Caco-2 (cell line): ENCODE data around the gene ZNF529. TPM values are rescaled to one million over a fixed set of nuclear protein-coding genes. Genes with fewer than 3 reads are reported as not detected.
"Not testable (repeated sequence)": the region's sequence is repeated elsewhere in the genome, so short reads cannot be mapped to it uniquely, and the experiment has no call there.

Experiments
- BruUV-seq: library from RNA; stranded (reverse); fragments of 400-500 nt; replicated peaks from 2 replicates; lab custom pipeline; 2021; lab: Mats Ljungman, UMichigan
- CTCF ChIA-PET: fragments of 300-600 bp; sonication (Branson Sonifier 250); formaldehyde crosslinking; loops from one replicate; lab custom pipeline; 2022; ENCODE audit warnings: antibody characterized with exemption; lab: Charles Lee
- POLR2A ChIA-PET: fragments of 300-600 bp; sonication (Branson Sonifier 250); formaldehyde crosslinking; loops from one replicate; lab custom pipeline; 2022; ENCODE audit warnings: antibody characterized with exemption; lab: Charles Lee
- DNase-seq, 2 experiments: peaks; one replicate each; pipeline versions ENCODE4 v3.0.0 to v3.0.0-alpha.2; 2020 to 2022
- H3K27me3 ChIP-seq: replicated peaks from 2 replicates; pipeline ENCODE4 v1.6.0; 2011; ENCODE audit warnings: low read length; ENCODE audit not compliant: control insufficient read depth, insufficient read depth
- H3K36me3 ChIP-seq: 2 replicates; pipeline ENCODE4 v1.5.1; 2011; ENCODE audit warnings: low read length; ENCODE audit not compliant: control insufficient read depth, insufficient read depth
- H3K4me1 ChIP-seq: fragments of 250-450 bp; sonication (Bioruptor Pico); 2 replicates; pipeline ENCODE4 v1.5.1; 2020; ENCODE audit warnings: mild to moderate bottlenecking
- H3K4me3 ChIP-seq: 2 replicates; pipeline ENCODE4 v1.5.1; 2011; ENCODE audit warnings: low read depth, mild to moderate bottlenecking, control low read depth, low read length
- H3K9me3 ChIP-seq: fragments of 250-450 bp; sonication (Bioruptor Pico); 2 replicates; pipeline ENCODE4 v1.5.1; 2020; ENCODE audit warnings: mild to moderate bottlenecking, moderate library complexity
- H3K27ac Mint-ChIP-seq: one replicate; pipeline ENCODE4 v1.8.0; 2022; ENCODE audit warnings: mixed read lengths; ENCODE audit not compliant: unreplicated experiment
- H3K27me3 Mint-ChIP-seq: one replicate; pipeline ENCODE4 v1.8.0; 2022; ENCODE audit warnings: mixed read lengths; ENCODE audit not compliant: insufficient read depth, unreplicated experiment
- H3K36me3 Mint-ChIP-seq: one replicate; pipeline ENCODE4 v1.8.0; 2022; ENCODE audit warnings: mild to moderate bottlenecking, mixed read lengths; ENCODE audit not compliant: insufficient read depth, unreplicated experiment
- H3K4me1 Mint-ChIP-seq: one replicate; pipeline ENCODE4 v1.8.0; 2022; ENCODE audit warnings: low read depth, mixed read lengths; ENCODE audit not compliant: unreplicated experiment
- H3K4me3 Mint-ChIP-seq: one replicate; pipeline ENCODE4 v1.8.0; 2022; ENCODE audit warnings: mild to moderate bottlenecking, moderate library complexity, mixed read lengths; ENCODE audit not compliant: unreplicated experiment
- H3K9me3 Mint-ChIP-seq: one replicate; pipeline ENCODE4 v1.8.0; 2022; ENCODE audit warnings: mixed read lengths; ENCODE audit not compliant: unreplicated experiment
- intact Hi-C: fragments of 100-400 bp; cut with micrococcal nuclease; formaldehyde crosslinking; loops from one replicate; pipeline ENCODE4 v1.10.0; 2022; ENCODE audit not compliant: unreplicated experiment
- total RNA-seq: library from RNA; stranded (reverse); gene quantifications from 2 replicates; pipeline ENCODE4 v1.2.3, GENCODE V29; 2022
- TF ChIP-seq, protein P1 (sequence below), 2 experiments: fragments of 200-600 bp in 1 of 2; IDR thresholded peaks; 1 replicate in 1 of 2; 2 replicates in 1 of 2; pipeline versions ENCODE4 v1.5.1 to v1.8.0; 2011 to 2022; ENCODE audit warnings: antibody characterized with exemption in 1 of 2, control low read depth in 1 of 2, inconsistent platforms in 1 of 2, low read depth in 1 of 2, low read length in 1 of 2, mild to moderate bottlenecking in 1 of 2, moderate library complexity in 1 of 2; ENCODE audit not compliant: insufficient read depth in 1 of 2, severe bottlenecking in 1 of 2, unreplicated experiment in 1 of 2

ZNF529 gene
- total RNA-seq, 1 experiment from 2014 or later, result 10.5 TPM

DNA sequence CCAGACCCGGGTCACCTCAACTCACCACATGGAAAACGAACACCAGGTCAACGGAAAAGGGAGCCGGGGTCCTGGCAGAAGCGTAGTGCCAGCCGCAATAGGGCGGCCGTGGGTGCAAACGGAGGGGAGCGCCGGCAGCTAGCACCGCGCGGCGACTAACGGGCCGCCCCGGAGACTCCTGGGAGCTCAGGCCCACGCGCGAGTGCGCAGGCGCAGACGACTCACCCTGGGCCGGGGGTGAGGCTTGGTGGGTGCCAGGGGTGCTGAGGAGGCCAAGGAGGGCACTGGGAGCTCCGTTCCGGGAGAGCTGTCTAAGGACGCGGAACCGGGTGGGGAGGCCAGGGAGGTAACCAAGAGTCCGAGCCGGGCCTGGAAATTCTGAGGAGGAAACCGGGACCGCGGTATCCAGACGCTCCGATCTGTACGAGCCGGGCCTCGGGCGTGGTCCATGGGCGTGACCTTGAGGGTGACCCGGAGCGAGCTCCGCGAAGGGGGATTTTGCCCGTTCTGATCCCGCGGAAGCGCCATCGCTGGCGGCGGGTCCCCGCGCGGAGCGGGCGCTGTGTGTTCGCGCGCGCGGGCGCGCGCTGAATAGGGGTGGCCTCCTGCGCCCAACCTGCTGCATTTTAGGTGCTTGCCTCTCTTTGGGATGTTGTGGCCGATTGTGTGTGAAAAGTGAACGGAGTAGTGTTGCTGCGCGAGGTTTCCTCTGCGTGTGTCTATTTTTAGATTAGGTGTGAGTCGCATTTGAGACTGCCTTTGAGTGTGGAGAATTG is 32.2 kb upstream of the ZNF529 start, which contains the start of gene ZNF382:
Gene ZNF382 (plus strand): TSS at position 213 of the 776 bp plus-strand sequence. CDS start 4,602 bp downstream, outside the sequence.
- intact Hi-C loops, result no loop called here
- H3K27me3 ChIP-seq, result no peaks in the 10 kb centered on the region
- DNase-seq, result no peak
- H3K36me3 ChIP-seq, result no peaks in the 10 kb centered on the region
- H3K4me1 Mint-ChIP-seq, result no peaks in the 10 kb centered on the region
- peaks cover 28% of the 10 kb centered on the region for H3K9me3 Mint-ChIP-seq
- ChIA-PET CTCF (no interaction called here), POLR2A (no interaction called here)
- H3K9me3 ChIP-seq, result peaks cover 16% of the 10 kb centered on the region
- TF ChIP-seq, protein P1, sequence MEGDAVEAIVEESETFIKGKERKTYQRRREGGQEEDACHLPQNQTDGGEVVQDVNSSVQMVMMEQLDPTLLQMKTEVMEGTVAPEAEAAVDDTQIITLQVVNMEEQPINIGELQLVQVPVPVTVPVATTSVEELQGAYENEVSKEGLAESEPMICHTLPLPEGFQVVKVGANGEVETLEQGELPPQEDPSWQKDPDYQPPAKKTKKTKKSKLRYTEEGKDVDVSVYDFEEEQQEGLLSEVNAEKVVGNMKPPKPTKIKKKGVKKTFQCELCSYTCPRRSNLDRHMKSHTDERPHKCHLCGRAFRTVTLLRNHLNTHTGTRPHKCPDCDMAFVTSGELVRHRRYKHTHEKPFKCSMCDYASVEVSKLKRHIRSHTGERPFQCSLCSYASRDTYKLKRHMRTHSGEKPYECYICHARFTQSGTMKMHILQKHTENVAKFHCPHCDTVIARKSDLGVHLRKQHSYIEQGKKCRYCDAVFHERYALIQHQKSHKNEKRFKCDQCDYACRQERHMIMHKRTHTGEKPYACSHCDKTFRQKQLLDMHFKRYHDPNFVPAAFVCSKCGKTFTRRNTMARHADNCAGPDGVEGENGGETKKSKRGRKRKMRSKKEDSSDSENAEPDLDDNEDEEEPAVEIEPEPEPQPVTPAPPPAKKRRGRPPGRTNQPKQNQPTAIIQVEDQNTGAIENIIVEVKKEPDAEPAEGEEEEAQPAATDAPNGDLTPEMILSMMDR (IDR thresholded peaks at IDR 0.05; ENCODE audit: insufficient read depth in 1 of 2, low read depth in 1 of 2, low read length in 1 of 2, severe bottlenecking in 1 of 2, unreplicated experiment in 1 of 2), result no peak
- no peak within 1 kb of the TSS for H3K4me3 Mint-ChIP-seq
- no TSS peak for BruUV-seq
- H3K36me3 Mint-ChIP-seq, result no peaks in the 10 kb centered on the region
- H3K4me1 ChIP-seq, result no peaks in the 10 kb centered on the region
- H3K27me3 Mint-ChIP-seq, result no peaks in the 10 kb centered on the region
- H3K4me3 ChIP-seq, result no peak within 1 kb of the TSS
- no peak within 1 kb of the TSS for H3K27ac Mint-ChIP-seq

DNA sequence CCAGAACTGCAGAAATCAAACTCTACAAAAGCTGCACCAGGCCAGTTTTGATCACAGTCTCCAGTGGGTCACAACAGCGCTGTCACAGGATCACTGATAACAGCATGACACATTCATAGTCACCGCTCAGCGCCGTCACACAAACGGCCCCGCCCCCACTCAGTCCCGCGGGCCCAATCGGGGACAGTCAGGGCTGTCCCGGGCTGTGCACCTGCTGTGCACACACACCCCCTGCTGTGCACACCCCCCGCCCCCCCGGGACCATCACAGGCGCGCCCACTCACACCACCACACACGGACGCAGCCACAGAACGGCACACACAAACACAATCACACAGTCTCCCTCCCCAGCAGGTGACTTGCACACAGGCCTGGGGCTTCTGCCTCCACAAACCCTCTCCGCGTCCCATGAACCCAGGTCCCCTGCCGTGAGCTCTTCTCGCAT is 31.6 kb upstream of the ZNF529 start:
- no peak overlapping the region for H3K4me3 ChIP-seq
- Mint-ChIP-seq H3K36me3 (no peaks in the 10 kb centered on the region), H3K27me3 (no peaks in the 10 kb centered on the region), H3K9me3 (peaks cover 29% of the 10 kb centered on the region), H3K4me3 (no peak overlapping the region), H3K27ac (no peak overlapping the region), H3K4me1 (no peaks in the 10 kb centered on the region)
- no TSS peak for BruUV-seq
- ChIA-PET POLR2A (no interaction called here), CTCF (no interaction called here)
- no peaks in the 10 kb centered on the region for H3K27me3 ChIP-seq
- TF ChIP-seq, protein P1 (IDR thresholded peaks at IDR 0.05; ENCODE audit: insufficient read depth in 1 of 2, low read depth in 1 of 2, low read length in 1 of 2, severe bottlenecking in 1 of 2, unreplicated experiment in 1 of 2), result no peak
- H3K36me3 ChIP-seq, result no peaks in the 10 kb centered on the region
- no peaks in the 10 kb centered on the region for H3K4me1 ChIP-seq
- intact Hi-C loops, result no loop called here
- DNase-seq, result no peak
- peaks cover 16% of the 10 kb centered on the region for H3K9me3 ChIP-seq

DNA sequence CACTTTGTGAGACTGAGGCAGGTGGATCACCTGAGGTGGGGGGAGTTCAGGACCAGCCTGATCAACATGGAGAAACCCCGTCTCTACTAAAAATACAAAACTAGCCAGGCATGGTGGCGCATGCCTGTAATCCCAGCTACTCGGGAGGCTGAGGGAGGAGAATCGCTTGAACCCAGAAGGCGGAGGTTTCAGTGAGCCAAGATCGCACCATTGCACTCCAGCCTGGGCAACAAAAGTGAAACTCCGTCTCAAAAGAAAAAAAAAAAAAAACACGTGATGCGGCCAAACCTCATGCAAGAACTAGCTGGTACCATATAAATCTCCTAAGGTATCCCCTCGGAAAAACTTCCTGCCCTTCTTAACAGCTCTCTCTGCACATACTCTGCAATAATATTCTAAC is 29.6 kb upstream of the ZNF529 start:
- H3K4me3 Mint-ChIP-seq, H3K27ac Mint-ChIP-seq, CTCF ChIA-PET, intact Hi-C loops, H3K4me1 Mint-ChIP-seq, BruUV-seq, H3K36me3 ChIP-seq, H3K27me3 Mint-ChIP-seq, H3K27me3 ChIP-seq, H3K4me1 ChIP-seq, H3K4me3 ChIP-seq, H3K36me3 Mint-ChIP-seq, DNase-seq, POLR2A ChIA-PET: not testable (repeated sequence)
- peaks cover 26% of the 10 kb centered on the region for H3K9me3 Mint-ChIP-seq
- H3K9me3 ChIP-seq, result peaks cover 16% of the 10 kb centered on the region
